G401.6 (cell line): ENCODE results near the gene CAMTA1.

ENCODE experiments used
- FAIRE-seq: peaks from 2 replicates; lab custom pipeline; 2012; peaks lifted over from hg19 to GRCh38; lab: Jason Lieb, UNC

Gene CAMTA1

DNA sequence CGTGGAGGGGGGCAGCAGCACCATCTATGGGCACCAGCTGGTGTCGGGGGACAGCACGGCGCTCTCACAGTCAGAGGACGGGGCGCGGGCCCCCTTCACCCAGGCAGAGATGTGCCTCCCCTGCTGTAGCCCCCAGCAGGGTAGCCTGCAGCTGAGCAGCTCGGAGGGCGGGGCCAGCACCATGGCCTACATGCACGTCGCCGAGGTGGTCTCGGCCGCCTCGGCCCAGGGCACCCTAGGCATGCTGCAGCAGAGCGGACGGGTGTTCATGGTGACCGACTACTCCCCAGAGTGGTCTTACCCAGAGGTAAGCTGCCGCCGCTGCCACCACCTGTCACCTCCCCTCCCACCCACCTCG lies 879.6 kb downstream of the CAMTA1 start:
- FAIRE-seq, result no peak

DNA sequence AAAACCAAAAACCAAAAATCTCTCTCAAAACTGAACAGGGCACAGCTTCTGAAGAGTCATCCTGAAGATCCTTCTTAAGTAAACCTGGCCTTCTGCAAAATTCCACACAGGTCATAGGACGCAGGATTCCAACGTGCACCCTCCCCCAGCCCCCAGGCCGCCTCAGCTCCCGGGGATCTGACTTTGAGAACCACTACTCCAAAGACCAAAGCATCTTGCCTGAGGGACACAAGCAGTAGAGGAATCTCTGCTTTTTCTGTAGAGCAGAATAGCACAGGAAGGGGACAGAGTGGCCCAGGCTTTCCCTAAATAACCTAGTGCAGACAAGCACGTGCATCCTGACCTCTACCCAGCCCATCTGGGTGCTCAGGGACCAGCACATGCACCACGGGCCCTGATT lies 881.0 kb downstream of the CAMTA1 start:
- FAIRE-seq, result no peak

DNA sequence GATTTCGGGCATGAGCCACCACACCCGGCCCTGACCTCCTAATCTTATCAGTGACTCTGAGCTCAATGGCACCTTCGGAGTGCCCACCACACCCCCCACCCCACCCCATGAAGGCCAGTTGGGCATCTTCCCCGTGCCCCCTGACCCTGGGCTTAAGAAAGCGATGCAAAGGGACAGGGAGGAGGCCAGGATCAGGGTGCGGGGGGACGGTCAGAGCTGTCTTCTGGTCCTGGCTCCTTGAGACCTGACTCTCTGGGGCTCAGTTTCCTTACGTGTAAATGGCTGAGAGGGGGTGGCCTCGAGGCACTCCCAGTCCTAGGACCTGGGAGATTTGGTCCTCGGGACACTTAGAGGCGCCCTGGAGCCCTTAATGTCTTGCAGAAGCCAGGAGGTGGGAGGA lies 881.9 kb downstream of the CAMTA1 start:
- no peak for FAIRE-seq

DNA sequence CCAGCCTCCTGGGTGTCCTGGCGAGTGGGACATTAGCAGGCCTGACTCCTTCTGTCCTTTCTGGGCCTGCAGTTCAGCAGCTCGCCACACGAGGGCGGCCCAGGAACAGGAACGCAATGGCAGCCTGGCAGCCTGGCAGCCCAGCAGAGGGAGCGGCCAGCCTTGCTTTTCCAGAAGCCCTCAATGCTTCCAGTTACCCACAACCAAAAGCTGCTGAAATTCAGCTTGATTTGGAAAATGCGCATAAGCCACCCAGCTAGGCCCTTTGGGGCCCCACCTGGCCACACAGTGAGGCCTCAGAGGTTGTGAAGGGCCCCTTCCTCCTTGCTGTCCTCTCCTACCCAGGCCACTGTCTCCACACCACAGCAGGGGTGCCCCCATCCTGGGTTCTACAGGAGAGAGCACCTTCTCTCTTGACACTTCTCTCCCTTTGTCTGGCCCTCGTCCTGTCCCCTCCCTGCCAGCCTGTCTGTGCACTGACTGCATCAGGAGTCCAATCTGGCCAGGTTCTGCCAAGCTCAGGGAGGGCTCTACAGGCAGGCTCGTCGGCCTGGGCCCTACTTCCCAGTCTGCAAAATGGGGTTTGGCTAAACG lies 882.5 kb downstream of the CAMTA1 start:
- FAIRE-seq, result peak; percentile 59

DNA sequence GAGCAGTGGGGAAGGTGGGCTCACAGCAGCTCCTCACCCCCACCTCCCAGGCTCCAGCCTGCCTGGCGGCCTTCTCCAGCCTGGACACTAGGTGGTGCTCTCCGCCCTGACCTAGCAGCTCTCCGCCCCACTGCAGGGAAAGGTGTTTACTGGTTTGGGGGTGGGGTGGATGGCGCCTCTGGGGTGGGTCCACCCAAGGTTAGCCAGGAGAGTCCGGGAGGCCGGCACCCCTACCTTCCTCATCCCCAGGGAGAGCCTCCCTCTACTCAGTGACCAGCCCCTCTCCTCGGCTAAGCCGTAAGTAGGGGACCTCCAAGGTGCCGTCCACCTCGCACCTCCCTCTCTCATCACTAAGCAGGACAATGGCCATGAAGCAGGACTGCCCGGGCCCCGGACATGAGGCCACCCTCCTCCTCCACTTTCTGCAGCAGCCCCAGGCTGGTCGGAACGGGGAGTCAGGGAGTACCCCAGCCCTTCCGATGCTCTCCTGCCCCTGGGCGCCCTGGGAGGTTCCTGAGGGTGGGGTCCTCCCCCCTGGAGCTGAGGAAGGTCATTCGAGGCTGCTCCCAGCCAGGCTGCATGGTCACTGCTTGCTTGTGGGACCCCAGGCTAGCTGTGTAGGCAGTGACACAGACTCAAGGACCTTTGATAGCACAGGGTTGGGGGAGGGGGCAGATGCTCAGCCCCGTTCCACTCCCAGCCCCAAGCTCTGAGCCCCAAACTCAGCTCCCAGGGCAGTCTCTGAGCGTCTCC lies 884.5 kb downstream of the CAMTA1 start:
- no peak for FAIRE-seq

DNA sequence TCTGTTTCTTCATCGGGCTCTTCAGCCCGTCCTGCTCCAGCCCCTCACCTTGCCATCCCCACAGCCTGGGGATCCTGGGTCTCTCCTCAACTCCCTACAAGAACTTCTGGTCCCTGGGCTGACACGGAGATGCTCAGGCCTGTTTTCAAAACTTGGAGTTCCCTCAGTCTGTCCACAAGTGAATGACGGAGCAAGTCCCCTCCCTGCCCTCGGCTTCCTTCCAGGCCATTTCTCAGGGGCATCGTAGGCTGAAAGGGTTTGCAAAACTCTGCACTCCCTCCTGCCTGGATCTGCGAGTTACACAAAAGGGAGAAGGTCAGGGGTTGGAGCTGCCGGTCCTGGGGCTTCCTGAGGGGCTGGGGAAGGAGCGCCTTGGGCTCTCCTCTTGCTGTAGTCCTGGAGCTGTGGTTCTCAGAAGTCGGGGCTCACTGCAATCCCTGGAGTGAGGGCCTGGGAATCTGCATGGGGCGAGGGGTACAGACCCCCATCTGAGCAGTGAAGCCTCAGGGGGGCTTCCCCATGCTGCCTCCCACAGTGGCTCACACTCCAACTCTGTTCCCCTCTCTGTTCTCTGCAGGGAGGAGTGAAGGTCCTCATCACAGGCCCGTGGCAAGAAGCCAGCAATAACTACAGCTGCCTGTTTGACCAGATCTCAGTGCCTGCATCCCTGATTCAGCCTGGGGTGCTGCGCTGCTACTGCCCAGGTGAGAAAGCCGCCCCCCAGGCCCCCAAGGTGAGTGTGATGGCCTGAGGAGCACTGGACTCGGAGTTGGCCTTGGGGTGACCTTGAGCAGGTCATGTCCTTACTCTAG lies 885.3 kb downstream of the CAMTA1 start:
- FAIRE-seq, result no peak

DNA sequence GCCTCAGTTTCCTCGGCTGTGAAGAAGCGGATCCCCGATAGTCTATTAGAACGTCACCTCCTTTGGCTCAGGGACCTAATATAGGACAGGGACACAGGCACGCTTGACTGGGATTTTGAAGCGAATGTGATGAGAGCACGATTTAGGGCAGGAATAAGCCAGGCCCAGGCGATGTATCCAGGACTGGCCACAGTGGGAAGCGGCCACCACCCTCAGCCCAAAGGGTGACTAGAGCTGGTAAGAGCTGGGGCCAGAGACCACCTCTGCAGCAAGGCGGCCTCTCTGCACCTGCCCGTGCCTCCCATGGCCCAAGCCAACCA lies 885.9 kb downstream of the CAMTA1 start:
- no peak for FAIRE-seq

DNA sequence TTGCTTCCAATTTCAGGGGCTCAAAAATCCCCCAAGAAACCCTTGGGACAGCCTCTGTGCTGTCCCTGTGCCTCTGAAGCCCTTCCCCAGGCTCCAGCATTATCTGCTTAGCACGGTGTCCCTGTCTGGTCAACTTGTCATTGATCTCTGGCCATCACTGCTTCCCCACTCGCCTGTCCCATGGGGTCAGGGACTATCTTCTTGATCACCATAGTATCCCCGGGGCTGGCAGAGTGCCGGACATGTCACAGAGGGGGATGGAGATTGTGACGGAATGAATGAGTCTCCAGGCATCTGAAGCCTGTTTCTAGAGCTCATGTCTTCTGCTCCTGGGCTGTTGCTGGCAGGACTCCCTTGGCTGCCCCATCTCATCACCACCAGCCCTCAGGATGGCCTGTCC lies 886.4 kb downstream of the CAMTA1 start:
- FAIRE-seq, result no peak

DNA sequence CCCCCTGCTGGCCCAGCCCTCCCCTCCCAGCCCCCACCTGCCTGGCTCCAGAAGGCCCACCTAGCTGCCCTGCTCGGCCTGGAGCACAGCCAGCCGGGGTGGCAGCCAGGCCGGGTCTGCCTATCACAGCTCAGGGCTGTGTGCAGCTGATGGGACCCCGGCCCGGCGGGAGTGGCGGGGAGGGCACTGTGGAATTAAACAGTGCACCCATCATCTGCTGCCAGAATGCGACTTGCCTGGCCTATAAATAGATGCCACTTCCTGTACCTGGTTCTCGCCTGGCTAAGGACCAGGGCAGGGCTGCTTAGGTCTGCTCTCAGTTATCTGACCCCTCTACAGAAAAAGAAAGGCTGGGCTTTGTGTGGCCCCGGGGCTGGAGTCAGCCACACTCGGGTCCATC lies 887.6 kb downstream of the CAMTA1 start:
- FAIRE-seq, result no peak

DNA sequence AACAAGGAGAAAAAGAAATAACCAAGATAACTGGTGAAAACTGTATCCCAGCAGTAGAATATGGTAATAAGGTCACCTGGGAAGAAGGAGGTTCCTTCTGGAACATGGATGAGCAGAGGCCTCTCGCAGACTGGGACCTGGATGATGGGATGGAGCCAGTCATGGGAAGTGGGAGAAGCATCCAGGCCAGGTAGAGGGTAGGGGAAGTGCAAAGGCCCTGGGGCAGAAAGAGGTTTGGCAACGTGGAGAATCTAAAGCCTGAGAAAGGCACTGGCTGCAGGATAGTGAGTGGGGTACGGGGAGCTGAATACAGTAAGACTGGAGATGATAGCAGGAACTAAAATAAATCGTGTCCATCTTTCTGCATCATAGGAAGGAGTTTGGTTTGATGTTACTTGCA lies 889.7 kb downstream of the CAMTA1 start:
- FAIRE-seq, result no peak

DNA sequence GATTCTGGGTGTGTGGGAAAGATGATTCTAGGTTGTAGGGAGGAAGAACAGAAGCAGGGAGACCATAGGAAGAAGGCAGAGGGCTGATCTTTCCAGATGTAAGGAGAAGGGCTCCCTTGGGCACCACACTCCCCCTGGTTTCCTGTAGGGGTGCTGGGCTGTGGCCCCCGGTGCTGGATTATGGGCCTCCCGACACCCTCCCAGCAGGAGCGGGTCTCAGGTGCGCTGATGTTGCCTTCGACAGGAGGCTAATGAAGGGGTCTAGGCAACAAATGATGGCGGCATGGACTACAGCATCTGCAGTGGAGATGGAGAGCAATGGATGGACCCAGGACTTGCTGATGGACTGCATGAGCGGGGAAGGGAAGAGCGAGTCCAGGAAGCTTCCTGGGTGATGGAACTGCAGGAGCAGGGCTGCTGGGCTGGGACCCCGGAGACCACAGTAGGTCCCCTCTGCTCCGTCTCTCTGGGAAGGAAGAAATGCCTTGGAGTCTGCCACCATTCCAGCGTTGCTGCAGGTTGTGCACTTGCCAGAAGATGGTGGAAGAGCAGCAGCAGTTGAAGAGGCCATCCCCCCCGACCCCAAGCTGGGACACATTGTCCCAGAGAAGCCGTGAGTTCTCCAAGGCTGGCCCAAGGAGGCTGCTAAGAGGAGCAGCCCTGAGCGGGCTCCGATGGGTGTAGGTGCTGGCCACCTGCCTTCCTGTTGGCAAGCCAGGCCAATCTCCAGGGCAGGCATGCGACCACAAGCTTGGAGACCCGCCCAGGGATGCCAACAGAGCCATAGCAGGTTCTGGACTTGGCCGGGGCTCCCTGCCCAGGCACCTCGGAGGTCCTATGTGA lies 890.4 kb downstream of the CAMTA1 start:
- FAIRE-seq, result no peak

DNA sequence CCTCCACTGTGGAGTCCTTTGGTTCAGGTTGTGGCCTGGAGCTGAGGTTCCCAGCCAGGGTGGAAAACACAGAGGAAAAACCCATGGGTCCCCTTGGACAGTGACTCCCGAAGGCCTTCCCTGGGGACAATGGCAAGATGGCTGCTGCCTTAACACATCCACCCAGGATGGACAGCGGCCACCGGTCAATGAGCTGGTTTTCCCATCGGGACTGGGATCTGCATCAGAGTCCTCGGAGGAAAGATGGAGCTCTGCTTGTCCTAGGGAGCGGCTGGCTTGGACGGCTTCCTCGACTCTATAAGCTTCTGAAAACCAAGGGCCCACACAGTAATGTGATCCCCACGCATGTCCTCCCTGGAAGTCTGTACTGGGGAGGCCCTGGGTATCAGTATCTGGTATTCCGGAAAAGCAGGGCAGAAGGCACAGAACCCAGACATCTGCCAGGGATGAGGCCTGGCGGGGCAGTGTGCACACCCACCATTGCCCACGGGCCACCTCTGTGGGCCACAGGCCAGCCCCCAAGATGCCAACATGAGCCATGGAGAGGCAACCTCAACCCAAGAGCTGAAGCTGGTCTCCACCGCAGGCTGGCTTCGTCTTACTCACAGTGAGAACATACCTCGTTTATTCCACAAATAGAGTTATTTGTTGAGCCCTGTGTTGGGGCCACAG lies 891.2 kb downstream of the CAMTA1 start:
- FAIRE-seq, result no peak

DNA sequence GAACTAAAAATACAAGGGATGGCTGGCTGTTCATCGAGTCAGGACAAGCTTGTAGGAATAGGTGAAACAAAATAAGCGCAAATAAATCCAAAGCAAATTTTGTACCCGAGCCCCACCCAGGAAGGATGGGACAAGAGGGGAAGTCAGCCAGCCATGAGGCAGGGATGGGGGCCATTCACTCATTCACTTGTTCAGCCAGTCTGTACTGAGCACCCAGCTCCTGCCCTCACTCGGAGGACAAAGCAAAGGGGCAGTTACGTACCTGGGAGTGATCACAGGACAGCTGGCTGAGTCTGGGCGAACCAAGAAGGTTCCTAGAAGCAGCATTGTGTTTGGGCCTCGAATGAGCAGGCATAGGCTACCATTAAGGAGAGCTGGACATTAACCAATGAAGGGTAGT lies 891.9 kb downstream of the CAMTA1 start:
- FAIRE-seq, result no peak

DNA sequence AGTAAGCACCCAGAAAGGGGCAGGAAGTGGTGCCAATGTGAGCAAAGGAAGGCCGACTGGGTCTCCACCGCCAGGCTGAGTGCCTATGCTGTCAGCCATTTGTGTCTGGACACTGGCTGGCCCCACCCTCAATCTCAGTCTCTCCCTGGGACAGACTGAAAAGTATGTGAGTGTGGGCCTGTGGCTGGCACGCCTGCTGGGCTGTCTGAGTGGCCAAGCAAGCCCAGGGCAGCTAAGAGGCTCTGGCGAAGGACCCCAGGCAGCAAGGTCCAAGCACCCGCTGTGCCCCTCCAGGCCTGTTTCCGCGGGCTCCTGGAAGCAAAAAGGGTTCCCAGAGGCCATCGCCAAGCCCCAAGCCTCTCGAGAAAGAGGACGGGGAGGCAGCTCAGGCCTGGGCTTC lies 892.6 kb downstream of the CAMTA1 start:
- no peak for FAIRE-seq

DNA sequence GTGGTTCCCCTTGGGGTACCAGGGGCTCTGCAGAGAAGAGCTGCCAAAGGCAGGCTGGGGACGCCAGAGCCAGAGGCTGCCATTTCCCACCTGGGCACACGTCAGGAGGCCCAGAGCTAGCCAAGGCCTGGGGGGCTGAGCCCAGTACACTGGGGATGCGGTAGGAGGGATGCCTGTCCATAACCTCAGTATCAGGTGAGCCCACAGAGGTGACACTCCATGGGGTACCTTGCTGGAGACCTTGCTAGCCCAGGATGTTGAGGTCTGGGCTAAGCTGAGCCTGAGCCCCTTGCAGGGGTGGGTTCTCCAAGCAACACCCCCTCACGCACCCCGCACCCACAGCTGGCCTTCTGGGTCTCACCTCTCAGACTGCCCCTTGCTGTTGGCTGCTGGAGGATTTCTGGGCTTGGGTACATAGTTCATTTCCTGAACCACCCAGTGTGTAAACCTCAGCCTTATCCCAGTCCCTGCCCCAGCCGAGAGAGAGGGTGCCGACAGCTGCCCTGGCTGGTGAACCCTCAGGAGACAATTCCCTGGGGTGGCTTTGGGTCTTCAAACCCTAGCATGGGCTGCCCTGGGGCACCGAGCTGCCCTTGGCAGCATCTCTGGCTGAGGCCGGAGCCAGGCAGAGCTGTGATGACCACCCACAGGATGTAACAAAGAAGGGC lies 893.4 kb downstream of the CAMTA1 start:
- FAIRE-seq, result no peak

DNA sequence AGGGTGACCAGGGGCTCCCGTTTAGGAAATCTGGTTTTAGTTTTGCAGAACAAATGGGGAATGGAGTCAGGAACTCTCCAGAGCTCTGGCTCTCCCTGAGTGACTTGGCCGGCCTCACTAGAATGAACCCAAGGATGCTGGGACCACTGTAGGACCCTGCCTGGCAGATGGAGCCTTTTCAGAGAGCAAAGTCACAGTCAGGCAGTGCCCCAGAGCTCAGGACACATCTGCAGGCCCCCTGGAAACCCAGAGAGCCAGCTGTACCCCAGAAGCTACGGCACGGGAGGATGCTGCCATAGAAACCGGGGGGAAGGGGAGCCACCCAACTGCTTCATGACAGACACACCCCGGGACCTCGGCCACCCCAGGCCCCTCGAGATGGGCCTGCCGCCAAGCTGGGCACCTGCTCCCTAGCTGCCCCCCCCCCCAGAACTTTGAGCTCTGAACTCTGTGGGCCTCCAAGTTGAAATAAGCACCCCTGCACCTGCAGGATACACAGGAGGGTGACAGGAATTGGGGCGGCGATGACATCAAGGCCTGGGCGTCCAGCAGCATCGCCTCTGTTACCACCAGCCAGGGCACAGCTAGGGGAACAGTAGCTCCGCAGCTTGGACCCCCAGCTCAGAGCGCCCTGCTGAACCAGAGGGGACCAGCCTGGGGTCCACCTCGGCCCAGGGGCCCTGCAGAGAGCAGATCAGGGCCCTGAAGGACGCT lies 894.1 kb downstream of the CAMTA1 start:
- no peak for FAIRE-seq

DNA sequence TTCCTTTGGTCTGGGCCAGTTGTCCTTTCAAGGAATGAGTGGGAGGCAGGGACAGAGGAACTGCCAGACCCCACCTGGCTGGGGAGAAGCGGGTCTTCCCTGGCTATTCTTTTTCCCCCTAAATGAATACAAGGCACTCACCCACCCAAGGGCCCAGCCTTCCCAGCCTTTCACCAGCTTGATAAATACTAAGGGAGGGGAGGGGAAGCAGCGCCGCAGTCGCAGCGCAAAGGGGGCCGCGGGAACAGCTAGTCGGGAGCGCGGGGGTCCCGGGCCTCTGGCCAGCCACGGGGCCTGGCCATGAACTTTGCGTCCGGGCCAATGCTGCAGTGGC lies 894.6 kb downstream of the CAMTA1 start:
- no peak for FAIRE-seq

DNA sequence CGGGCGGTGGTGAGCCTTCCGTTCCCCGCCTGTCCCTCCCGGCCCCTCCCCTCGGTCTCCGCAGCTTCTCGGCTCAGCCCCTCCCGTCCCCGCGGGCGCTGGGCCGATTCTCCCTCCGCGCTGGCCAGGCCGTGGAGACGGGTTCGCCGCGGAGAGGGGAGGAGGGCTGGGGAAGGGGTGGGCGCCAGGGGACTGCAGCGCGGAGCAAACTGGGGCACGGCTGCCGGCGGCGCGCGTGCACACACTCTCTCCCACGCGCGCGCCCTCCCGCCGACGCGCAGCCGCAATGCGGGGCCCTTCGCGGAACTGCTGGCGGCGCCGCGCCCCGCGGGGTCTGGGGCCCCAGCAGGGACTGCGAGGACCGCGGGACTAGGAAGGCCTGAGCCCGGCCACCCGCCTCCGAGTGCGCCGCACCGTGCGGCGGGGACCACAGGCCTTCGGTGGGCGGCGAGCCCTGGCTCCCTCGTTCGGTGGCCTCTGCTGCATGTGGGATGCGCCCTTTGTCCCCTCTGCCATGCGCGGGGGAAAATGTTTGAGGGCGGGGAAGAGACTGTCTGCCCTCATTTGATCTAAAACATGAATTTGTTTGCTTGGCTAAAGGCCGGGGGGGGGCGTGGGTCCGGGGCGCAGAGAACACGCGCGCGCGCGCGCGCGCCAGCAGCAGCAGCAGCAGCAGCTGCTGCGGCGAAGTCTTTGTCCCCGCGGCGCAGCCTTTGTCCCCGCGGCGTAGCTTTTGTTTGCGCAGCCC lies 895.1 kb downstream of the CAMTA1 start:
- no peak for FAIRE-seq

DNA sequence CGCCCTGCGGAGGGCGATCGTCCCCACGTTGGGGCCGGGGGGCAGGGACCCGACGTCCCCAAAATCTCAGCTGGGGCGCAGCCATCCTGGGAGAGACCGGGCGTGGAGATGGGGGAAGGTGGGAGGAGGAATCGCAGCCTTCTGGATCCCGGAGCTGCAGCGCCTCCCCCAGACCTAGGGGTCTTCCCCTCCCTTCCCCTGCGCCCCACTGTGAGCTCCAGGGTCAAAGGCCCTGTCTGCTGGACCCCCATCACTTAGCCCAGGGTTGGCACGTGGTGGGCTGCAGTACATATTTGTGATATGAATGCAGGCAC lies 895.7 kb downstream of the CAMTA1 start:
- no peak for FAIRE-seq

DNA sequence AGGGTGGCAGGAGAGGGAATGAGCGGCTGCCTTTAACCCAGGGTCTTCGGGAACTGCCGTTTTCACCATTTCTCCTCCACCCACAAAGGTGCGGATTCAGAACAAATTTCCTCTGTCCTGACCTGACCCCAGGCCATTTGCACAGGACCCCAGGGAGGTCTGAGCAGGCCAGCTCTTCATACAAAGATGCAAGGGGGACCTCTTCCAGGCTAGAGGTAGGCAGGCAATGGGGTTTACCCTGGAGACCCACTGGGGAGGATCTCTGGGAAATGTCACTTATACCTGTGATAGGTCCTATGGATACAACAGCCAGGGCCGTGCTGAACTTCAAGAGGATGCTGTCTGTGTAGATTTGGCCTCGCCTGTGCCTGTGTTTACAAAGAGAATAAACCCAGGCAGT lies 896.1 kb downstream of the CAMTA1 start:
- FAIRE-seq, result no peak

DNA sequence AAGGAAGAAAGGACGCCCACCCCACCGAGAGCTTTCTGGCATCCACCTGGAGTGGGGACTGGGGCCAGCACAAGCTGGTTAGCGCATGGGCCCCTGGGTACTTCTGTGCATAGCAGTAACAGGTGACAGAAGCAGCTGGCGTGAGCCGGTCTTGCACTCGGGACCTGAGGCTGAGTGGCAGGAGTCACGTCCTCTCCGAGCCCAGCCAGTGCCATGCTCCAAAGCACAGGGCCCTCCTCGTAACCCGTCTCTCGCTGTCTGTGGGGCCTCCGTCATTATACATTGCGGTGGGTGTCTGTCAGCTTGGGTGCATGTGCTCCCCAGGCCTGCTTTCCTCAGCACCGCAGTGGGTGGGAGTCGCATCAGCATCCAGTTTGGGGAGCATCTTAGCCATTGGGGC lies 898.3 kb downstream of the CAMTA1 start:
- no peak for FAIRE-seq
